Measurements from ENCODE around the gene TRIM29.

GRCh38 chr11:120169981-120170698 is 32.2 kb upstream of the TRIM29 start:
- TF ChIP-seq POLR2A (IDR thresholded peaks at IDR 0.05; ENCODE audit: low read depth, low read length): no peak
- no peak for TF ChIP-seq CTCF (conservative IDR thresholded peaks at IDR 0.05; ENCODE audit: low read depth, low read length)
- no peak for TF ChIP-seq USF2 (IDR thresholded peaks at IDR 0.05; ENCODE audit: low read depth, low read length)
- TF ChIP-seq RCOR1 (IDR thresholded peaks at IDR 0.05; ENCODE audit: insufficient replicate concordance, low read length): no peak

All from IMR-90 (cell line).